ENCODE data around the gene DNAH3.
"Not testable (repeated sequence)": the region's sequence is repeated elsewhere in the genome, so short reads cannot be mapped to it uniquely, and the experiment has no call there.

Gene DNAH3

DNA sequence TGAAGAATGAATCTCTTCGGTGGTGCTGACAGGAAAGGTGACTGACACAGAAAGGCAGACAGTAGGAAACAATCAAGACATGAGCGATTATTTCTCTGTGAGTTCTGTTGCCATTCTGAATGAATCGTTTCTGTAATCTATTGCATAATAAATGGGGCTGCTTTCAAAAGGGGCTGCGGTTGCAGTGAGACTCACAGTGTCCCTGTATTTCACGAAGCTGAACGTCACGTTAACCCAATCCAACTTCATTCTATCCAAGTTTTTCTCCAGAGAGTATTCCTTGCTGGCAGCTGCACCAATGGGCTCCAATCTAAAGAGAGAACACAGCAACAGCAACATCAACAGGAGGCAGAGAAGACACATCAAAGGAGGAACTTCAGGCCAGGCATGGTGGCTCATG, 75.4 kb downstream of the DNAH3 start:
- no peak for DNase-seq (ENCODE audit: low read depth)

DNA sequence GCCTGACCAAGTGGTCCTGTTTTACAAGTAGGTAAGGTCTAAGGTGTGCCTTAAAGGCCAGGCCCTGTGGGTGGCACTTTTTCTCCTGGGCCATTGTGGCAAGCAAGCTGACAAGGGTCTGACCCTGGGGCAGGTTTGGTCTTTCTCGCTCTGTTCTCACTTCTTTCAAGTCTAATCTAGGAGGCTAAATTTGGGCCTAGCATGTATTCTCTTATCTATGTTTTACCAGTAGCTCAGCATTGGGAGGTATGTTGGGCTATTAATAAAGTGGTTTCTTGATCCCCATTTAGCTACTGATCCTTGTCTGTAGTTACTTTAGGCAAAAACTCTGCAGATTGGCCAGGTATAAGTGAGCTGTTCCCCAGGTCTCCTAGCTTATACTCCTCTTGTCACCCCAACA, 77.7 kb downstream of the DNAH3 start:
- DNase-seq (ENCODE audit: low read depth): no peak

DNA sequence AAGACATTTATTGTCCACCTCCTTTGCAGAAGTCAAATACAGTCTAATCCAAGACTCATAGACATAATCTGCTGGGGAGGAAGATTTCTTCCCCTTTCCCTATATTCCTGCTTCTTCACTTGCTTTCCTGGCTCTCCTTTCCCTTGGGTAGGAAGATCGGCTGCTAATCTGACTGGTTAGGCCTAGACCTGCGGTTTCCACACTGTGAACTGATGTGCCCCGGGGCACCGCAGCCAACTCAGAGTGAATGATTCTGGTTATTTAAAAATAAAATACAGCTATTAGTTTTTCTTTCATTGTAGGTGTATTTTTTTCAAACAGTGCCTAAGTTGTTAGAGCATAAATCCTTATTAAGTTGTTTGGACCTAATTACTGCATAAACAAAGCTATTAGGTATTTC, 78.9 kb downstream of the DNAH3 start:
- no peak for DNase-seq (ENCODE audit: low read depth)

DNA sequence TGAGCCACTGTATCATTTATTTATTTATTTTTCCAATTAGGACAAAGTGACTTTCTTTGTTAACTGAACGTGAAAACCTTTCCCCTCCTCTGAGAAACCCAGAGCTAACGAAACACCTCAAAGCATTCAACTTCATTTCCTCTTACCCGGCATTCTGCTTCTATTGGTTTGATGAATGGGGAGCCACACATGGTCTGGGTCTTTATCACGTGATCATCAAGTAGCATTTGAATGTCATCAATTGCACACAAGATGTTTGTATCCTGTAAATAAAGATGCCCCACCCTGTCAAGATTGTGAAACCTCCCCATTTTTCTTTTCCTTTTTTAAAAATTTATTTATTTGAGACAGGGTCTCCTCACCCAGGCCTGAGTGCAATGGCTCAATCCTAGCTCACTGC, 80.1 kb downstream of the DNAH3 start:
- DNase-seq (ENCODE audit: low read depth): no peak

DNA sequence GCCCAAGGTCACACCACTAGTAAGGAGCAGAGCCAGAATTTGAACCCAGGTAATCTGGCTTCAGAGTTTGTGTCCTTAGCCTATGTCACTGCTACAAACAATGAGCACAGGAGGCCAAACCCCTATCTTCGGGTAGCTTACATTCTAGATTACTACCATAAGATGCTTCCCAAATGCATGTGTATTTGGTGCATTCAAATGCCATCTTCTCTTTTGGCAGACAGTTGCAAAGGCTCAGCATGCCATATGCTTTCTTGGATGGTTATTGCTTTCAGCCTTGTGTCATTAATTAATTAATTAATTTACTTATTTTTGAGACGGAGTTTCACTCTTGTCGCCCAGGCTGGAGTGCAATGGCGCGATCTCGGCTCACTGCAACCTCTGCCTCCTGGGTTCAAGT, 80.7 kb downstream of the DNAH3 start:
- DNase-seq (ENCODE audit: low read depth): no peak

DNA sequence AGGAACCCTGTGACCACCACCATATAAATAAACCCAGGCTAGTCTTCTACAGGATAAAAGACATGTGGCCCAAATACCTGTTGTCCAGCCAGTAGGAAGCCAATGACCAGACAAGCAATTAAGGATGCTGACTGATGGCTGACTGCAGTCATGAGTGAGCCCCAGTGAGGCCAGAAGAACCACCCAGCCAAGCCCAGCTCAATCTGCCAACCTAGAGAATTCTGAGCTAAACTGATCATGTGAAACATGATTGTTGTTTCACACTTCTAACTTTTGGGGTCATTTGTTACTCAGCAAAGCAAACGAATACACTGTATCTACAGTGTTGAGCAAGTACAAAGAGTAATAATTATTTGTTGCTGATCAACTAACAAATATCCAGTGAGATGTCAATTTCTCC, 86.4 kb downstream of the DNAH3 start:
- DNase-seq (ENCODE audit: low read depth): no peak

DNA sequence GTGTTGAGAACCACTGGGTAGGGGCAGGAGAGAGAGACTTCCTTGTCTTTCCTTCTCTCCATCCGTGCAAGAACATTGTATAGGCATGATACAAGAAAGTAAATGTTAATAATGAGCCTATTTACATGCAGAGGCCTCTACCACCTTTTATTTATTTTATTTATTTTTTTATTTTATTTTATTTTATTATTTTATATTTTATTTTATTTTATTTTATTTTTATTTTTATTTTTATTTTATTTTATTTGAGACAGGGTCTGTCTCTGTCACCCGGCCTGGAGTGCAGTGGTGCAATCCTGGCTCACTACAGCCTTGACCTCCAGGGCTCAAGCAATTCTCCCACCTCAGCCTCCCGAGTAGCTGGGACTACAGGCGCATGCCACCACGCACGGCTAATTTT, 87.3 kb downstream of the DNAH3 start:
- not testable (repeated sequence) for DNase-seq (ENCODE audit: low read depth)

DNA sequence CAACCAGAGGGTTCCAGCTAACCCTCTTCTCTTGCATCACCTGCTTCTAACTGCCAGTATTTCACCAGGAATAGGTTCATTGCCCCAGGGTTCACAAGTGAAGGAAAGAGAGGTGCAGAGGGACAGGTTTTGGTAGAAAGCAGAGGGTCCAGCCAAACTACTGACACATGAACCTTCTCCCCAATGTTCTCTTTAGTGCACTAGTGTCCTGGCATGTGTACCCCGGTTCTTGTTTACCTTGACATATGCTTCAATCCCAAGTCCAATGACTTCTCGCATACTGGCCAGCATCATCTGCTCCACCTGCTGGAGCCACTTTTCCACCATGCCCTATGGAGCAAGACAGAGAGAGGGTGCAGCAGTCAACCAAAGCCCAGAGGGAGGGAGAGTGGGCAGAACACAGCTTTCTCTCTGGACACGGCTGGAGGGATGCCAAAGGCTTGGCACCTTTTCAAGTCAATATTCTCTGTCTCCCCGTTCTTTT, 90.6 kb downstream of the DNAH3 start:
- DNase-seq (ENCODE audit: low read depth): no peak

DNA sequence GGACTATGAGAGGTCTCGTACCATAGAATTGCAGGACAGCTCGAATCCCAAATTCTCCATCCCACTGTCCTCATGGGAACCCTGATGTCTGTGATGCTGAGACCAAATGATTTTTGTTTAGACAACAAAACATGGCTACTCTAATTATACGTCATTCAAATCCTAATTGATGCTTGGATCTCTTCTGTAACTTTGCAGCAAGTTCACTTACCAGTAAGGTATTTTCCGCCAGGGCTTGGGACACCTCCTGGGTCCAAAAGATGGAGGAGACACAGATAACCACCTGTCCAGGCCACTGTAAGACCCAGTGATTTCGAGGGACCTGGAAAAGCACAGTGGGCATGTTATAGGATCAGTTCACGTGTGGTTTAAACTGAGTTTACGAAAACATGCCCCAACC, 92.8 kb downstream of the DNAH3 start:
- no peak for DNase-seq (ENCODE audit: low read depth)

DNA sequence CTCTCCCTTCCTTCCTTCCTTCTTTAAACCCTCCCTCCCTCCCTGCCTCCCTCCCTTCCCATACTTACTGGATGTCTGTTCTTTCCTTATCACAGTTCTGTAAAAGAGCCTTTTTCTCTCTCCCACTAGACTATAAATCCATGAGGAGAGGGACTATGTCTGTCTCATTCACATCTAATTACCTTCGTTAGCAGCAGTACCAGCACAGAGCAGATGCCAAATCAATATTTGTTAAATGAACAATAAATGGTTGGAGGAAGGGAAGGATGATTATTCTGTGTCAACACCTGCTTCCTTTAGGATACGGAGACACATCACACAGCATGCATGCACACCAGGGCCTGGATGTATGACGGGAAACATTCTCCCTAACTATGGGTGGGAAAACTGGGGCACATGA, 94.2 kb downstream of the DNAH3 start:
- no peak for DNase-seq (ENCODE audit: low read depth)

DNA sequence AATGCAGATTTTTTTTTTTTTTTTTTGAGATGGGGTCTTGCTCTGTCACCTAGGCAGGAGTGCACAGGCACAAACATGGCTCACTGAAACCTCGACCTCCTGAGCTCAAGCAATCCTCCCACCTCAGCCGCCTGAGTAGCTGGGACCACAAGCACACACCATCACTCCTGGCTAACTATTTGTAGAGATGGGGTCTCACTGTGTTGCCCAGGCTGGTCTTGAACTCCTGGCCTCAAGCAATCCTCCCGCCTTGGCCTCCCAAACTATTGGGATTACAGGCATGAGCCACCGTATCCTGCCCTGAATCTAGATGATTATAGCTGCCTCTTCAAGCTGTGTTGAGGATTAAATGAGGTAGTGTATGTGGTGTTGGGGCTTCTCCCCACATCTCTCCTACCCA, 94.9 kb downstream of the DNAH3 start:
- not testable (repeated sequence) for DNase-seq (ENCODE audit: low read depth)

DNA sequence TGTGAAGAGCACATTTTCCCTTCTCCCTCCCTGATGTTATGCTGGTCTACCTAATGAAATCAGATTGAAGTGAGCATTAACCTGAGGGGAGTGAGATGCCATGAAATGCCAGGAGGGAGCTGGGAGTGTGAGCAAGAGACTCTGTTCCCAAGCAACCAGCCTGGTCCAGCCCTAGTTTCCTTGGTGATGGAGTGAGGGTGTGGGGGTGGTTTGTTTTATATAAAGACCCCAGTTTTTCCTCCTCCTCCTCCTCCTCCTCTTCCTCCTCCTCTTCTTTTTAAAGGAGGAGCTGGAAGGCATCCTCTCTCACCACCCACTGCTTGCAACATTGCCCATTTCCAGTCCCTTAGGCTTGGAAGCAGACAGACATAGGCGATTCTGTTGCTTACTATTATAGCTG, 97.1 kb downstream of the DNAH3 start:
- no peak for DNase-seq (ENCODE audit: low read depth)

DNA sequence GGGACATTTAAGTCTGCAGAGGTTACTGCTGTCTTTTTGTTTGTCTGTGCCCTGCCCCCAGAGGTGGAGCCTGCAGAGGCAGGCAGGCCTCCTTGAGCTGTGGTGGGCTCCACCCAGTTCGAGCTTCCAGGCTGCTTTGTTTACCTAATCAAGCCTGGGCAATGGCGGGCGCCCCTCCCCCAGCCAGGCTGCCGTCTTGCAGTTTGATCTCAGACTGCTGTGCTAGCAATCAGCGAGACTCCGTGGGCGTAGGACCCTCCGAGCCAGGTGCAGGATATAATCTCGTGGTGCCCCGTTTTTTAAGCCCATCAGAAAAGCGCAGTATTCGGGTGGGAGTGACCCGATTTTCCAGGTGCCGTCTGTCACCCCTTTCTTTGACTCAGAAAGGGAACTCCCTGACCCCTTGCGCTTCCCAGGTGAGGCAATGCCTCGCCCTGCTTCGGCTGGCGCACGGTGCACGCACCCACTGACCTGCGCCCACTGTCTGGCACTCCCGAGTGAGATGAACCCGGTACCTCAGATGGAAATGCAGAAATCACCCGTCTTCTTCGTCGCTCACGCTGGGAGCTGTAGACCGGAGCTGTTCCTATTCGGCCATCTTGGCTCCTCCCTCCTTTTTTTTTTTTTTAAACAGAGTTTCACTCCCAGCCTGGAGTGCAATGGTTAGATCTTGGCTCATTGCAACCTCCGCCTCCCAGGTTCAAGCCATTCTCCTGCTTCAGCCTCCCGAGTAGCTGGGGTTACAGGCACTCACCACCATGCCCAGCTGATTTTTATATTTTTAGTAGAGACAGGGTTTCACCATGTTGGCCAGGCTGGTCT, 102.3 kb downstream of the DNAH3 start:
- not testable (repeated sequence) for DNase-seq (ENCODE audit: low read depth)

DNA sequence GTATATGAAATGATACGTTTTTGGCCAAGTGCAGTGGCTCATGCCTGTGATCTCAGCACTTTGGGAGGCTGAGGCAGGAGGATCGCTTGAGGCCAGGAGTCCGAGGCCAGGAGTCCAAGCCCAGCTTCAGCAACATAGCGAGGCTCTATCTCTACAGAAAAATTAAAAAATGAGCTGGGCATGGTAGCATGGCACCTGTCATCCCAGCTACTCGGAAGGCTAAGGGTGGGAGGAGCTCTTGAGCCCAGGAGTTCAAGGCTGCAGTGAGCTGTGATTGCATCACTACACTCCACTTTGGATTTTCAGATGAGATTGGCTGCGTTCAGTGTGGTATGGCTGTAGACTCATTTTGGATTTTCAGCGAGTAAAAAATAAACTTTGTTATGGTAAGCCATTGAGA, 112.4 kb downstream of the DNAH3 start:
- DNase-seq (ENCODE audit: low read depth): no peak

DNA sequence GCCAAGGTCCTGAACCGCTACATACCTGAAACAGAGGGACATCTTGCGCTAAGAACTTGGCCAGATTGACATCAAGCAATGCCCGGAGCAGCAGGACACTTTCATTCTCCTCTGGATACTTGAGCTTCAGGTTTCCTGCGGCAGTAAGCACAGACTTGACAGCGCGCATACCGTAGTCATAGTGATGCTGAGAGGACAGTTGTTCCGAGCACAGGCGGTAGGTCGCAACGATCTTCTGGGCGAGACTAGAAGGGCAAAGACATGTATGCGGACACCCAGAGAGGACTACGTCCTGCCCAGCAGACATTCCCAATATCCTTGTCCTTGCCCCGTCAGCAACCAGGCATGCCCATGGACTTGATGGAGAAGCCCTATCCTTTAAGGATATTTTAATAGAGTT, 112.9 kb downstream of the DNAH3 start:
- DNase-seq (ENCODE audit: low read depth): no peak

DNA sequence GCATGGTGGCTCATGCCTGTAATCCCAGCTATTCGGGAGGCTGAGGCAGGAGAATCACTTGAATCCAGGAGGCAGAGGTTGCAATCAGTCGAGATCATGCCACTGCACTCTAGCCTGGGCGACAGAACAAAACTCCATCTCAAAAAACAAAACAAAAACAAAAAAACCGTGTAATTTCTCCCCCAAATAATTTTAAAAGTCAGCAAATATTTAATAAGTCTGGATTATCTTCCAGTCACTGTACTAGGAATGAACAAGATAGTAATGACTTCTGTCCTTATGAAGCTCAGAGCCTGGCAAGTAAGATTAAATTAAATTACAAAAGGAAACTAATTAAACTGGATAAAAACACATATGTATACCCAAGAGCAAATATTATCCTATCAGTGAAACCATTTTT, 113.5 kb downstream of the DNAH3 start:
- no peak for DNase-seq (ENCODE audit: low read depth)

DNA sequence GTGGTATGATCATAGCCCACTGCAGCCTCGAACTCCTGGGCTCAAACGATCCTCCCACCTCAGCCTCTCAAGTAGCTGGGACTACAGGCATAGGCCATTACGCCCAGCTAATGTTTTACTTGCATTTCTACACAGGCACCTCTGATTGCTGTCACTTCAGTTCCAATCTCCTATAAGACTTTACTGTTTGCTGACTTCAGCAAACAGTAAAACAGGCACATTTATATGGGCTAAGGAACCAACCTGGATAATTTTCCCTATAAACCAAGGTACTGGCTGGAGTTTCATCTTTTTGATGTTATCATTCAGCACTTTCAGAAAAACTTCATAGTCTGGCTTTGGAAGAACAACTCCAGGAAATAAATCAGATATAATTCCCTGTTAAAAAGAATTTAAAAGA, 114.2 kb downstream of the DNAH3 start:
- DNase-seq (ENCODE audit: low read depth): no peak

DNA sequence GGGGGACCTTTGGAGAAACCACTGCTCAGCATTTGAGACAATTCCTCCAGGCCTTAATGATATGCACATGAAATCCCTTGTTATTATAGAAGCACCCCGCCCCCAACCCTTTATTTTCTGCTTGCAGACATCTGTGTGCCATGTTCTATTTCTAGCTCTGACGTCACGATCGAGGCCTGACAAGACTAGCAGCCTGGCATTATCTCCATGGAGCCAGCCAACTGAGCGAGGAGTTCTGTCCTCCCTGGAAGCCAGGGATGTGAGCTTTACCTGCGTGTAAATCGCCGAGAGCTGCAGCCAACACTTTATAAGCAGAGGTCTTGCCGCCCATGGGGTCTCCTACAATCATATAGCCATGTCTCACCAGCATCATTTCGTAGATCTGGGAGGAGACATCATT, 116.9 kb downstream of the DNAH3 start:
- DNase-seq (ENCODE audit: low read depth): no peak

DNA sequence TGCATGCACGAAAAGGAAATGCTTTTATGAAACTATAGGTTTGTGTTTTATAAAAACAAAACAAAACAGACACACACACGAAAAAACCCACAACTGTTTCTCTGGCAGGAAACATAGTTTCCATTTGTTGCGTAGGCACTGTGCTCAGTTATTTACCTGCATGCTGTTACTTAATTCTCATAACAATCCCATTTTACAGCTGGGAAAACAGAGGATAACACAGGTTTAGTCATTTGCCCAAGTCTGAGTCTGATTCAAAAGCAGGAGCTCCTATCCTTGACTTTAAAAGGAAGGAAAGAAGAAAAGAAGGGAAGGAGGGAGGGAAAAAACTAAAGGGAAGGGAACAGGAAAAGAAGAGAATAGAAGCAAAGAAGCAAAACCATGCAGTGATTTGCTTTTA, 117.4 kb downstream of the DNAH3 start:
- DNase-seq (ENCODE audit: low read depth): no peak

DNA sequence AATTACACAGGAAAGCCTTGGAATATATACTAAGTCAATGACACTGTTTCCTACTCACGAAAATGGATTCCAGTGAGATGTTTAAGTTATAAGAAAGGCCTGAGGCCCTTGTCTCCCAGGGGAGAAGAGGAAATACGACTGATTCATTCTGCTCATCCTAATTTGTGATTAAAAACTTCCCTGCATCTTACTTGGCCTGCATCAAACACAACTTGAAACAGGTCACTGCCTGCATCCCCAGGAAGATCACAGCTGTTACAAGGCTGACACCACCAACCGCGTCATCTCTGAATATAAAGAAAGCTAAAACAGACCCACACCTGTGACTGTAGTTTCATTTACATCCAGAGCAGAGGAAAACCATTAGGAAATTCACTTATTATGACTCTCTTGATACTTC, 121.9 kb downstream of the DNAH3 start:
- no peak for DNase-seq (ENCODE audit: low read depth)

DNA sequence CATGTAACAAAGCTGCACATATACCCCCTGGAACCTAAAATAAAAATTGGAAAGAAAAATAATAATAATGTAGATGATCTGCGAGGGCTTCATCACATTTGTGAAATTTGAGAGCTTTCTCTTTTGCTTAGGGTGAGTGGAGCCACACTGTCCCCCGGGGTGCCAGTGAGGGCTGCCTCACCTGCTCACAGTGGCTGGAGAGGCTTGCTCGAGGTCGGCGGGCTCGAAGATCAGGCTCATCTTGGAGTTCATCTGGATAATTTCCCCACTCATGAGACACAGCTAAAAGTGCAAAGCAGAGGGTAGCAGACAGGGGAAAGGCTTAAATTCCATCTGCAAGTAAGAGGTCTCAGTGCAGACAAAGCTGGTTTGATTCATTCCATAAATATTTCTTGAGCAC, 123.8 kb downstream of the DNAH3 start:
- DNase-seq (ENCODE audit: low read depth): no peak

DNA sequence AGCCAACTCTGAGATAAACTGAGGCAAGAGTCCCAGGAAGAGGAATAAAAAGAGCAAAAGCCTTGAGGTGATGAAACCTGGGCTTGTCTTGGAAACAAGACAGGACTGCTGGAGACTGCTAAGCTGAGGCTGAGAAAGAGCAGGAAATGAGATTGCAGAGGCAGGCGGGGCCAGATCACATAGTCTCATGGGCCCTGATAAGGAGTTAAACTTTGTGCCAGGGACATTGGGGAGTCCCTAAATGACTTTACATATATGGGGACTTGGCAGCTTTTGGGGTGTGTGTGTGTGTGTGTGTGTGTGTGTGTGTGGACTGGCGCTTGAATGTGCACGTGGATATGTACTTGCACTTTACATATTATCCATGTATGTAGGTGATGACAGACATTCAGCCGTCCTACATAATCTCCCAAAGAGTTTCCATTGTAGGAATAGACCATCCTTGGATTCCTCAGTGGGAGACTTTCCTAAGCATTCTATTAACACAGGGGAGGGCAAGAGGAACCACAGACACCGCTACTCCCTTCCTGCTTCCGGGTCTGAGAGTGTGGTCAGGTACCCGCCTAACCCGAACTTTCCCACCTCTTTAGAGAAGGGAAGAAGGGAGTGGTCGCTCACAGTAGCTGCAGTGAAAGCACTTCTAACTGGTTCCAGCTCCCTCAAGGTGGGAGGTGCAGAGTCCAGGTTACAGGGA, 127.0 kb downstream of the DNAH3 start:
- no peak for DNase-seq (ENCODE audit: low read depth)

DNA sequence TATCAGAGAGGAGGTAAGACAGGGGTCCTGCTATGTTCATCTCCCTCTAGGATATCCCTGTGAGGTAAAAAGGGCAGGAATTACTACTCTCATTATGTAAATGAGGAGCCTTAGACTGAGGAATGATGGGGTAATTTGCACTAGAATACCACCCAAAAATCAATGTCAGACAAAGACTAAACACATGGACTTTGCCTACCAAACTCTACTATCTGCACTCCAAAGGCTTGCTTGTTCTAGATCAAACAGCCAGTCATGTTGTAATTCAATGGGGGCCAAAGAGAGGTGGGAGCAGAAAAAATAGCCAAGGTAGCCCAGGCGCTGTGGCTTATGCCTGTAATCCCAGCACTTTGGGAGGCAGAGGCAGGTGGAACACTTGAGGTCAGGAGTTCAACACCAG, 129.3 kb downstream of the DNAH3 start:
- no peak for DNase-seq (ENCODE audit: low read depth)

DNA sequence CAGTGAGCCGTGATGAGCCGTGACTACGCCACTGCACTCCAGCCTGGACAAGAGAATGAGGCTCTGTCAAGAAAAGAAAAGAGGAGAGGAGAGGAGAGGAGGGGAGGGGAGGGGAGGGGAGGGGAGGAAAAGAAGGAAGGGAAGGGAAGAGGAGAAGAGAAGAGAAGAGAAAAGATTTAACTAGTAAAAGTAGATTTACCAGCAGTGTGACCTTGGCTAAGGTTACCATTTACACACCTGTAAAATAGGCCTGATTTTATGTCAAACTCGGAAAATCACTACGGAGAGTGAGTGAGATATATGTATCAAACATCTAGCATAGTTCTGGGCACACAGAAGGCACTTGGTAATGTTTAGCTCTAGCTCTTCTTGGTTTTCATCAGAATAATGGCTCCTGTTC, 140.8 kb downstream of the DNAH3 start:
- no peak for DNase-seq (ENCODE audit: low read depth)

Data from T follicular helper cell (primary cell).